CD4-positive, alpha-beta T cell treated with Interleukin-17A for 1 hour (primary cell): ENCODE measurements around the gene DDIAS.
"Not testable (repeated sequence)": the region's sequence is repeated elsewhere in the genome, so short reads cannot be mapped to it uniquely, and the experiment has no call there.

Source experiments
- DNase-seq: peaks from one replicate; pipeline ENCODE4 v3.0.0-alpha.2; 2020

DDIAS gene

DNA sequence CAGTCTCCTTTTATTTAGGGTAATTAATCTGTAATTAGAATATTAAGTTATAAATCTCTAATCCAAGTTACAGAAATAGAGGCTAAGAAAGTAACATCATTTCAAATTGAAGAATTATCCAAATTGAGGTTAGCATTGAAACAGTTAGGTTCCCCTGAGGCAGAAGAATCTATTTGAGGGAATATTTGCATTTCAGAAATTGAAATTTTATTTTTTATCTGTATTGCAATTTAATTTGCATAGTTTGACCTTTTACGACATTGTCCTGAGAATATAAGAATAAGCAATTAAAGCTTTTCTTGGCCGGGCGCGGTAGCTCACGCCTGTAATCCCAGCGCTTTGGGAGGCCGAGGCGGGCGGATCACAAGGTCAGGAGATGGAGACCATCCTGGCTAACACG, 27.6 kb downstream of the DDIAS start:
- DNase-seq: no peak

DNA sequence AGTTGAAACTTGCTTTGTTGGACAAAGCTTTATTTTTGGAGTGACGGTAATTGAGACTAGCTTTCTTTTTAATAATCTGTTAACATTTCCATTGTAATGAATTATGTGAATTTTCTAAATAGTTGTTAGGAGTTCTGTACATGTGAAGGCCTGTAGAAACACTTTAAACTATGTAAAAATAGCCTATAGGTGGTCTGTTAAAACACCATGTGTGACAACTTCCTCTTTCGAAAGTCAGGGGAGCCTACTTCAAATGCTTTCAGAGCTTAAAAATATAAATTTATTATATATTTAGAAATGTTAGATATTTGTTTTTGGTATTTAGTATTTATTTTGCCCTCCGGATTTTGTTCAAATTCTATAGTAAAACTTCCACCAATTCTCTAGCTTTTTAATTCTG, 28.7 kb downstream of the DDIAS start:
- no peak for DNase-seq

DNA sequence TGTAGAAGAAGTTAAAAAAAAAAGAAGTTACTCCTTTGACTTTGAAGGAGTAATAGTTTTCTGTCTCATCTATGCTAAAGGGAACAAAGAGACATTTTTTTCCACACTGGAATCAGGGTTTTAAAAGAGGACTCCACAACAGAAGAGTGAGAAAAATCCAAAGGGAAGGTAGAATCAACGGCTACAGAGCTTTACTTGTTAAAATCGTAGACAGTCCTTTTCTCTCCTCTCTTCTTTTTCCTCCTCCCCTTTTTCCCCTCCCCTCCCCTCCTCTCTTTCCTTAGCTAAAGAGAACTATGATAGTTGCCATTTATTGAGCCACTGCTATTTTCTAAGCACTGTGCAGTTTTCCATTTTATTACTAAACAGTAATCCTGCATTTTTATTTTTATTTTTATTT, 29.2 kb downstream of the DDIAS start:
- DNase-seq: no peak

DNA sequence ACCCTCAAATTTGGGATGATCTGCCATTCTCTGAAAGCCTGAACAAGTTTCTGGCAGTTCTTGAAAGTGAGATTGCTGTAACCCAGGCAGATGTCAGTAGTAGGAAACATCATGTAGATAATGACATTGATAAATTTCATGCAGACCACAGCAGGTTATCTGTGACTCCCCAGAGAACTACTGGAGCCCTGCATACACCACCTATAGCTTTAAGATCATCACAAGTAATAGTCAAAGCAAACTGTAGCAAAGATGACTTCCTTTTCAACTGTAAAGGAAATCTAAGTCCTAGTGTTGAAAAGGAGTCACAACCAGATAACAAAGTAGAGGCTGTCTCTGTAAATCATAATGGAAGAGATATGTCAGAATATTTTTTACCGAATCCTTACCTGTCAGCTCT, 31.0 kb downstream of the DDIAS start:
- DNase-seq: no peak

DNA sequence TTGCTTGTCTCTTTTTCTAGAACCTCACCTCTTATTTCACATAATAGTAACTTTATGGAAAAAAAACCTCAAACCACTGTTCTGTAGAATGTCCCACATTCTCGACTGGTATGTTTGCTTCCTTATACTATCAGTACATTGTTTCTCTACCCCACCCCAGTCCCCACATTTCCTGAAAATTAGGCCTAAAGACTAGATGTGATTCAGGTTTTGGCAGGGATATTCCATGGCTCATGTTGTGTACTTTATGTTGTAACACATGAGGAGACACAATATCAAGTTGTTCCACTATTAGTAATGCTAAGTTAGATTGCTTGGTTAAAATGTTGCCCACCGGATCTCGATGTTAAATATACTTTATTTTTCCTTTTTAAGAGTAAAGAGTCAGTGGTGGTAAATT, 34.7 kb downstream of the DDIAS start:
- no peak for DNase-seq

DNA sequence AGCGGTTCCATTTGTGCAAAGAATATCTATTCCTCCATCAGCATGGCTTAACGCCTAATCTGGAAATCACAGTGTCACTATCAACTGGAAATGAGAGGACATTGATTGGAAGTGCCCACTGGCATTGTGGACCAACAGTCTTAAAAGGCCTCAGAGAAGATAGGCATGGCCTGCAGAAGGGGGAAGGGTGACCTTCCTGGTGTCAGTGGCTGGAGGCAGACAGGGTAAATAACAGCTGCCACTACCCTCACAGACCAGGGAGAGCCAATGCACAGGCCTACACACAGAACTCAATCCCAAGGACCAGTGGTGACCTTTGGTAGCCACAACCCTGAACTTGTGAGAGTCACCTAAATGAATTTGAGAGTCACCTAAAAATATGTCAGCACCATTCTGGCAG, 36.0 kb downstream of the DDIAS start:
- DNase-seq: no peak

DNA sequence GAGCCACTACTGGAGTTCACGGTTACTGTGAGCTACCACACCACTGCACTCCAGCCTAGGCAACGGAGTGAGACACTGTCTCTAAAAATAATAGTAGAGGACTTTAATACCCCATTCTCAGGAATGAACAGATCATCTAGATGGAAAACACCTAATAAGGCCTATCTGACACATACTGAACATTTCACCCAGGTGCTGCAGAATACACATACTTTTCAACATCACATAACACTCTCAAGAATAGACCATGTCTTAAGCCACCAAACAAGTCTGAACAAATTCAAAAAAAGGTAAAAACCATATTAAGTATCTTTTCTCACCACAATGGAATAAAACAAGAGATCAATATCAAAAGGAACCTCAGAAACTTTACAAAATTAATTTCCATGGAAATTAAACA, 37.9 kb downstream of the DDIAS start:
- no peak for DNase-seq

DNA sequence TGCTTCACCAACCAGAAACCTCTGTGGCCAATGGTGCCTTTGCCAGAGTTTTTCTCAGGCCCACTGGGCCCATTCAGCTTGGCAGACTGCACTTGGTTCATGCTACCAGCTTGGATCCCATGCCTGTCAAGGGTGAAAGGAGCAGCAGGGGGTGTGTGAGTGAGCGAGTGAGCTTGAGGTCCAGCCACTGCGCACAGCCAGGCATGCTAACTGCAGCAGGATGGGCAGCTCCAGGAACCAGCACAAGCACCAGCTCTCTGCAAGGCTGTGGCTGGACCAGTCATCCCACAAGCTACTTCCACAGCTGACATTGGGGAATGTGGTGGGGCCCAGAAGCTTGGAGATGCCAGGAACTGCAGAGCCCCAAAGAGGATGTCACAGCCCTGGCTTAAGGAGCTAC, 40.8 kb downstream of the DDIAS start:
- no peak for DNase-seq

DNA sequence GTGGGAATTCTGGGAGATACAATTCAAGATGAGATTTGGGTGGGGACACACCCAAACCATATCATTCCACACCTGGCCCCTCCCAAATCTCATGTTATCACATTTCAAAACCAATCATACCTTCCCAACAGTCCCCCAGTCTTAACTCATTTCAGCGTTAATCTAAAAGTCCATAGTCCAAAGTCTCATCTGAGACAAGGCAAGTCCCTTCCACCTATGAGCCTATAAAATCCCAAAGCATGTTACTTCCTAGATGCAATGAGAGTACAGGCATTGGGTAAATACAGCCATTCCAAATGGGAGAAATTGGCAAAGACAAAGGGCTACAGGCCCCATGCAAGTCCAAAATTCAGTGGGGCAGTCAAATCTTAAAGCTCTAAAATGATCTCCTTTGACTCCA, 41.9 kb downstream of the DDIAS start:
- not testable (repeated sequence) for DNase-seq

DNA sequence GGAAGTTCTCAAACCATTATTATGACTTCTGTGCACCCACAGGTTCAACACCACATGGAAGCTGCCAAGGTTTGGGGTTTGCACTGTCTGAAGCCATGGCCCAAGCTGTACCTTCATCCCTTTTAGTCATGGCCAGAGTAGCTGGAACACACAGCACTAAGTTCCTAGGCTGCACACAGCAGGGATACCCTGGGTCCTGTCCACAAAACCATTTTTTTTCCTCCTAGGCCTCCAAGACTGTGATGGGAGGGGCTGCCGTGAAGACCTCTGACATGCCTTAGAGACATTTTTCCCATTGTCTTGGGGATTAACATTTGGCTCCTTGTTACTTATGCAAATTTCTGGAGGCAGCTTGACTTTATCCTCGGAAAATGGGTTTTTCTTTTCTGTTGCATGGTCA, 42.7 kb downstream of the DDIAS start:
- DNase-seq: no peak

DNA sequence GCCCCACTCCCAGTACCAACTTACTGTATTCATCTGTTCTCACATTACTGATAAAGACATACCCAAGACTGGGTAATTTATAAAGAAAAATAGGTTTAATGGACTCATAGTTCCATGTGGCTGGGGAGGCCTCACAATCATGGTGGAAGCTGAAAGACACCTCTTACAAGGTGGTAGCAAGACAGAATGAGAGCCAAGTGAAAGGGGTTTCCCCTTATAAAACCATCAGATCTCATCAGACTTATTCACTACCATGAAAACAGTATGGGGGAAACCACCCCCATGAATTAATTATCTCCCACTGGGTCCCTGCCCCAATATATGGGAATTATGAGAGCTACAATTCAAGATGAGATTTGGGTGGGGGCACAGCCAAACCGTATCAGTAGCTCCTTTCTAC, 43.5 kb downstream of the DDIAS start:
- not testable (repeated sequence) for DNase-seq

DNA sequence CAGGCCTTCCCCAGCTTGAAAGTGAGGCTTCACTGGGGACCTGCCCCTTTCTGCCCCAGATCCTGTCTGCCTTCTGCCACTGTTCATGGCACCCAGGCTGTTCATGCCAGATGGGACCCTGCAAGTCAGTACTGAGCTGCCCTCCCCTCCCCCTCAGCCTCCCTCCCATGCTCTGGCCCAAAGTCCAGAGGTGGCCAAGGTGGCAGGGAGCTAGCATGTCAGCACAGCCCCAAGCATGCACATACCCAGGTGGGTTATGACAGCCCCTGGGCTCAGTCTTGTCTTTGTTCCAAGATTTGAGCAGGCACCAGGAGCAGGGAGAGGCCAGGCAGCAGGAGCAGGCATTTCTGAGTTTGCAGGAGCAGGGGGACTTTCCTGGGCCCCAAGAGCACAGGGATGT, 44.1 kb downstream of the DDIAS start:
- DNase-seq: no peak

DNA sequence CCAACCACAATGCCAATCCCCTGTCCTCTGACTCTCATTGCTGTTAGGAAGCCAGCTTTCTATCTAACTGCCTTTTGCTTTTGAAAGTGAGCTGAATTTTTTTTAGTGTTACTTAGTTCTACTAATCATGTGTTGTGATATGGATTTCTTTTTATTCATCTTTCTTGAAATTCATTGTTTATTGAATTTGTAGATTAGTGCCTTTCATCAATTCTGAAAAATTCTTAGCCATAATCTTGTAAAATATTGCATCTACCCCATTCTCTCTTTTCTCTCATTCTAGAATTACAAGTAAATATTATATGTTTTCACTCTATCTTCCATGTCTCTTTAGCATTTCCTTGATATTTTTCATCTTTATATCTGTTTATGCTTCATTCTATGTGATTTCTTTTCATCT, 47.8 kb downstream of the DDIAS start:
- no peak for DNase-seq

DNA sequence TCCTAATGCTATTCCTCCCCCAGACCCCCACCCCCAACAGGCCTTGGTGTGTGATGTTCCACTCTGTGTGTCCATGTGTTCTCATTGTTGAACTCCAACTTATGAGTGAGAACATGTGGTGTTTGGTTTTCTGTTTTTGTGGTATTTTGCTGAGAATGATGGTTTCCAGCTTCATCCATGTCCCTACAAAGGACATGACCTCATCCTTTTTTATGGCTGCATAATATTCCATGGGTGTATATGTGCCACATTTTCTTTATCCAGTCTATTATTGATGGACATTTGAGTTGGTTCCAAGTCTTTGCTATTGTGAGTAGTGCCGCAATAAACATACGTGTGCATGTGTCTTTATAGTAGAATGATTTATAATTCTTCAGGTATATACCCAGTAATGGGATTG, 49.0 kb downstream of the DDIAS start:
- not testable (repeated sequence) for DNase-seq

DNA sequence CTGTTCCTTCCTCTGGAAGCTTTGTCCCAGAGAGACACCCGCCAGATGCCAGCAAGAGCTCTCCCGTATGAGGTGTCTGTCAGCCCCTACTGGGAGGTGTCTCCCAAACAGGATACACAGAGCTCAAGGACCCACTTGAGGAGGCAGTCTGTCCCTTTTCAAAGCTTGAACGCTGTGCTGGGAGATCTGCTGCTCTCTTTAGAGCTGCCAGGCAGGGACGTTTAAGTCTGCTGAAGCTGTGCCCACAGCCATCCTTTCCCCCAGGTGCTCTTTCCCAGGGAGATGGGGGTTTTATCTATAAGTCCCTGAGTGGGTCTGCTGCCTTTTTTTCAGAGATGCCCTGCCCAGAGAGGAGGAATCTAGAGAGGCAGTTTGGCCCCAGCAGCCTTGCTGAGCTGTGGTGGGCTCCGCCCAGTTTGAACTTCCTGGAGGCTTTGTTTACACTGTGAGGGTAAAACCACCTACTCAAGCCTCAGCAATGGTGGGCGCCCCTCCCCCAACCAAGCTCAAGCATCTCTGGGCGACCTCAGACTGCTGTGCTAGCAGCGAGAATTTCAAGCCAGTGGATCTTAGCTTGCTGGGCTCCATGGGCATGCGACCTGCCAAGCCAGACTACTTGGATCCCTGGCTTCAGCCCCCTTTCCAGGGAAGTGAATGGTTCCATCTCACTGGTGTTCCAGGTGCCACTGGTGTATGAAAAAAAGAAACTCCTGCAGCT, 54.4 kb downstream of the DDIAS start:
- peak; percentile 82 for DNase-seq

DNA sequence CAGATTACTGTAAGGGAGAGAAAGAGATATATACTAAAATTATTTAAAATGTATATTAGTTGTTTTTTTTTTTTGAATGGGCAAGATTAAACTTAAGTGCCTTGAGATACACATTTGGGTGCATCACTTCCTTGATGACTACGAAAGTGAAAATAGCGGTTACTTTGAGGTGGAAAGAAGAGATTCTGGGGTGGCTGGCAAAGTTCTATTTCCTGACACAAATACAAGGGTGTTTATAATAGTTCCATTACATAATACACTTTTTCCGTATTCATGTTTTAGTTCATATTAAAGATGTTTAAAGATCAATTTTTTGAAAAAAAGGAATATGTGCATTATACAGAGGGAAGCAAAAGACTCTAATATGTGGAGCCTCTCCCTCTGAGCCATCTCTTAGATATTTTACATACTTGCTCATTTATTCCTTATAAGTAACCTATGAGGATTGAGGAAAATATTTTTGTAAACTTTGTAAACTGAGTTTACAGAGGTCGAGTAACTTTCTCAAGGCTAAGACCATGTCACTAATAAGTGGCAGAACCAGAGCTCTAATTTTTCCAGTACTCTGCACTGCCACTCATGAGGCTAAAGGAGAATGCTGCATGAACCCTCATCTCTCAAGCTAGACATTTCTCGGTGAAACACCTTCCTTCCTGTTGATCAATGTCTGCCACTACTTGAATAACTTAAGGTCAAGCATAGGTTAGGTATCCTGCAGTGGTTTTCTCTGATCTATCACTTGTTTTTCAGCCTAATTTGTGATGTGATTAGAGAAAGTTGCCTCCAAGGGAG, 58.6 kb downstream of the DDIAS start:
- DNase-seq: peak; percentile 83

DNA sequence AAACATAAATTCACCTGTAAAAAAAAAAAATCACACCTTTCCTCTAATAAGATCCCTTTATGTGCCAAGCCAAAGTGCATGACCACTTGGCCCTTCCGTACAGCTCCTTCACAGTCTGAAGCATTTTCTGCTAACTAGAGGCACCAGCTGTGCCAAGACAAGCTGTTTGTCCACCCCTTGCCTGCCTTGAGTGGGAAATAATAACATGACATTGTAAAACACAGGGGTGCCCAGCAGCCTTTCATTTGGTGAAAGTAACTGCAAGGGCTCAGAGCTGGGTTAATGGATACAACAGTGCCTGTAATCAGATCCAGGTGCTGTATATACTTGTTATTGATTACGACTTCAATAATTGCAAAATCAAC, 59.2 kb downstream of the DDIAS start:
- DNase-seq: peak; percentile 8

DNA sequence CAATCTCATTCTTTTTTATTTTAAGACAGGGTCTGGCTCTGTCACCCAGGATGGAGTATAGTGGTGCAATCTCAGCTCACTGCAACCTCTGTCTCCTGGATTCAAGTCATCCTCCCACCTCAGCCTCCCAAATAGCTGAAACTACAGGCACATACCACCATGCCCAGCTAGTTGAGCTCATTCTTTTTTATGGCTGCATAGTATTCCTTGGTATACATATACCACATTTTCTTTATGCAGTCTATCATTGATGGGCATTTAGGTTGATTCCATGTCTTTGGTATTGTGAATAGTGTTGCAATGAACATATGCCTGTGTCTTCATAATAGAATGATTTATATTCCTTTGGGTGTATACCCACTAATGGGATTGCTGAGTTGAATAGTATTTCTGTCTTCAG, 60.5 kb downstream of the DDIAS start:
- DNase-seq: not testable (repeated sequence)

DNA sequence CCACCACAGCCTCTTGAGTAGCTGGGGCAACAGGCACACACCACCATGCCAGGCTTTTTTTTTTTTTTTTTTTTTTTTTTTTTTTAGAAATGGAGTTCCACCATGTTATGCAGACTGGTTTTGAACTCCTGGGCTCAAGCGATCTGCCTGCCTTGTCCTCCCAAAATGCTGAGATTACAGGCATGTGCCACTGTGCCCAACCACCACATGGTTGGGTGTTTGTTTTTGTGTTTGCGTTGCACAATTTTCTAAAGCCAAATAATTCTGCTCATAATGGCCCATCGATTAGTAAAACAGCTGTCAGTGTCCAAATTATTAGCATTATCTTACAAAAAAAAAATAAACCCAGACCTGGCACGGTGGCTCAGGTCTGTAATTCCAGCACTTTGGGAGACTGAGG, 65.8 kb downstream of the DDIAS start:
- no peak for DNase-seq

DNA sequence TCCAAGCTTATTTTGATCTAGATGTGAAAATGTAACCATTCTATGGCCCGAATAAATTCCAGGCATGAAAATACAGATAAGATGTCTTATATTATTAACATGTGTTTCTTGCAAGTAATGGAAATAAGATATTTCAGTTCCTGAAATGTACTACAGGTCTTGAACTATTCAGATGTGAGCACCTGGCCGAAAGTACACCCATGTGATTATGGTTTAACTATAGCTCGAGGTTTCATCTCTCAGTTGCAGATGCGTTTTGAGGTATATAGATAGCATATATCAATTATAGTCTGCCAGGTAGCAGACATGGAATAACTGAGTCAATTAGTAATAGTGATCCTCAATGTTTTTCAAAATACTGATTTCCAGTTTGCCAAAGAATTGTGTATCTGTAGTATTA, 68.3 kb downstream of the DDIAS start:
- no peak for DNase-seq

DNA sequence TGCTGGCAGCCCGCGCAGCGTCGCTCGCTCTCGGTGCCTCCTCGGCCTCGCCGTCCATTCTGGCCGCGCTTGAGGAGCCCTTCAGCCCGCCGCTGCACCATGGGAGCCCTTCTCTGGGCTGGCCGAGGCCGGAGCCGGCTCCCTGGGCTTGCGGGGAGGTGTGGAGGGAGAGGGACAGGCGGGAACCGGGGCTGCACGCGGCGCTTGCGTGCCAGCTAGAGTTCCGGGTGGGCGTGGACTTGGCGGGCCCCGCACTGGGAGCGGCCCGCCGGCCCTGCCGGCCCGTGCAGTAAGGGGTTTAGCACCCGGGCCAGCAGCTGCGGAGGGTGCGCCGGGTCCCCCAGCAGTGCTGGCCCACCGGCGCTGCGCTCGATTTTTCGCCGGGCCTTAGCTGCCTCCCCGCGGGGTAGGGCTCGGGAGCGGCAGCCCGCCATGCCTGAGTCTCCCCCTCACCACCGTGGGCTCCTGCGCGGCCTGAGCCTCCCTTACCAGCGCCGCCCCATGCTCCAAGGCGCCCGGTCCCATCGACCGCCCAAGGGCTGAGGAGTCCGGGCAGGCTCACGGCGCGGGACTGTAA, 69.1 kb downstream of the DDIAS start:
- DNase-seq: not testable (repeated sequence)

DNA sequence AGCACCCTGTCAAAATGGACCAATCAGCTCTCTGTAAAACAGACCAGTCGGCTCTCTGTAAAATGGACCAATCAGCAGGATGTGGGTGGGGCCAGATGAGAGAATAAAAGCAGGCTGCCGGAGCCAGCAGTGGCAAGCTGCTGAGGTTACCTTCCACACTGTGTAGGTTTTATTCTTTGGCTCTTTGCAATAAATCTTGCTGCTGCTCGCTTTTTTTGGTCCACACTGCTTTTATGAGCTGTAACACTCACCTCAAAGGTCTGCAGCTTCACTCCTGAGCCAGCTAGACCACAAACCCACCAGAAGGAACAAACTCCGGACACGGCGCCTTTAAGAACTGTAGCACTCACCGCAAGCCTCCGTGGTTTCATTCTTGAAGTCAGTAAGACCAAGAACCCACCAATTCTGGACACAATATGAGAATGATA, 70.0 kb downstream of the DDIAS start:
- peak; percentile 70 for DNase-seq

DNA sequence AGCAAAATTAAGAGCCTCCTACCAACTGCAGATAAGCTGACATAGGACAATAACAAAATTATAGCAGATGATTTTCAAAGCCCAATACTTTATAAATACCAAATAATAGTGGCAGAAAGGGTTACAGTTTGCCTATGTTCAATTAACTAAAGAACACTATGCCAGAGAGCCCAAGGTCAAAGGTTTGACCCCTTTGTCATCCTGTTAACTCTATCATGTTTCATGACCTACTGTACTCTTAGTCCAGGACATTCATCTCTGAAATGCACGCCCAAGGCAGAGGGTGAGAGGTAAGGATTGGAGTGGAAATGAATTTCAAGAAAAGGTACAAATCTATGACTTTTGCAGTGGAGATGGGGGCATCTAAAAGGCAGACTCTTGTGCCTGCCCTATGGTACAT, 70.6 kb downstream of the DDIAS start:
- no peak for DNase-seq

DNA sequence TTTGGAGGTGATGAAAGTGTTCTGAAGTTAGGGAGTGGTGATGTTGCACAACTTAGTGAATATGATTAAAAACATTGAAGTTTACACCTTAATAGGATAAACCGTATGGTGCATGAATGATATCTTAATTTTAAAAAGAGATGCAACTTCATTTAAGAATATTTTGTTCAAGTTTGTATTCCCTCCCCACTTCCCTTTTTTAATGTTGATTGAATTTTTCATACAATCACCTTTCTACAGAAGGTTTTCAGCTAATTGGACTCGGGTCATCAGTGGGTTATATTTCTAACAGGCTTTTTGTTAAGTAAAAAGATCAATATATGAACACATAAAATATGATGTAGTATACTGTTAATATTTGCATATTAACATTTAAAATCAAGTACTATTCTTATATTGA, 72.6 kb downstream of the DDIAS start:
- no peak for DNase-seq
